ENCODE data around the gene PSMA5. TPM values are rescaled to one million over a fixed set of nuclear protein-coding genes. Genes with fewer than 3 reads are reported as not detected.

Gene PSMA5
- total RNA-seq, 1 experiment from 2014 or later: 169 TPM

GRCh38 chr1:109427171-109427467, 871 bp upstream of the PSMA5 start:
- Histone ChIP-seq H3K36me3 (ENCODE audit: control insufficient read depth in 1 of 2, insufficient read depth in 2 of 2, low read length in 2 of 2) (peaks cover 0 to 2% of the 10 kb centered on the region in 2 experiments; a peak in 1 of 4 replicates), H3K4me2 (ENCODE audit: low read length) (peak overlapping the region; percentile 92), H3K4me3 (replicated peaks in 1 of 2; ENCODE audit: low read depth in 1 of 2, low read length in 2 of 2) (peak overlapping the region; percentile 57 to 82), H3K27me3 (ENCODE audit: insufficient read depth, low read length) (no peaks in the 10 kb centered on the region), H3K79me2 (ENCODE audit: insufficient read depth, low read length) (peaks cover 49% of the 10 kb centered on the region), H2AFZ (ENCODE audit: low read depth, low read length, poor library complexity, severe bottlenecking) (no peak overlapping the region), H3K9ac (ENCODE audit: low read length) (peak overlapping the region; percentile 90), H3K9me2 (ENCODE audit: insufficient read depth) (no peaks in the 10 kb centered on the region), H3K4me1 (ENCODE audit: control insufficient read depth in 1 of 2, insufficient read depth in 2 of 2, low read length in 2 of 2) (peaks cover 7 to 29% of the 10 kb centered on the region in 2 experiments), H3K9me3 (ENCODE audit: control insufficient read depth in 1 of 2, insufficient read depth in 1 of 2, low read depth in 1 of 2, low read length in 2 of 2) (no peaks in the 10 kb centered on the region), H4K20me1 (ENCODE audit: insufficient read depth) (peaks cover 8% of the 10 kb centered on the region; the same call in 1 of the 2 replicates), H3K27ac (ENCODE audit: low read depth, low read length) (peak overlapping the region; percentile 68)
- ChIA-PET POLR2A (interaction anchor here (0.9 to 1.2 kb wide), 2 partner anchors 29 to 67 kb away, joined by 3 read pairs; partner anchors contain the start of genes CYB561D1 and SORT1), RAD21 (ENCODE audit: low non-redundant PET in 1 of 2, low total read pairs in 2 of 2, uncharacterized antibody in 2 of 2, unreplicated experiment in 2 of 2) (no interaction called here), CTCF (interaction anchor here (1.1 to 2.1 kb wide), 2 partner anchors 67 to 106 kb away, joined by 3 to 10 read pairs; partner anchors contain the start of gene CYB561D1)
- TF ChIP-seq SIN3A (IDR thresholded peaks at IDR 0.05; ENCODE audit: low read depth): 0 out of 2 replicates have a peak, but pooled peaks have one; percentile 8
- no peak for TF ChIP-seq EZH2phosphoT487 (IDR thresholded peaks at IDR 0.05; ENCODE audit: borderline replicate concordance)
- no TSS peak for BruUV-seq (replicated peaks)
- intact Hi-C loops (cut with micrococcal nuclease): loop anchor here (5.0 kb wide), 1 partner anchor 55 kb away; the partner anchor contains the start of gene ATXN7L2
- DNase-seq (ENCODE audit: low read depth, low spot score): no peak
- ATAC-seq: no peak

- Histone ChIP-seq H3K27me3 (ENCODE audit: insufficient read depth, low read length) (no peaks in the 10 kb centered on the region), H3K4me1 (ENCODE audit: control insufficient read depth in 1 of 2, insufficient read depth in 2 of 2, low read length in 2 of 2) (peaks cover 7 to 29% of the 10 kb centered on the region in 2 experiments), H4K20me1 (ENCODE audit: insufficient read depth) (peaks cover 8% of the 10 kb centered on the region; the same call in 1 of the 2 replicates), H3K9me3 (ENCODE audit: control insufficient read depth in 1 of 2, insufficient read depth in 1 of 2, low read depth in 1 of 2, low read length in 2 of 2) (no peaks in the 10 kb centered on the region), H3K4me3 (replicated peaks in 1 of 2; ENCODE audit: low read depth in 1 of 2, low read length in 2 of 2) (peak overlapping the region; percentile 57 to 82), H2AFZ (ENCODE audit: low read depth, low read length, poor library complexity, severe bottlenecking) (no peak overlapping the region), H3K4me2 (ENCODE audit: low read length) (peak overlapping the region; percentile 92), H3K9ac (ENCODE audit: low read length) (peak overlapping the region; percentile 90), H3K27ac (ENCODE audit: low read depth, low read length) (peak overlapping the region; percentile 68), H3K36me3 (ENCODE audit: control insufficient read depth in 1 of 2, insufficient read depth in 2 of 2, low read length in 2 of 2) (peaks cover 9 to 11% of the 10 kb centered on the region in 2 experiments; a peak in 3 of 4 replicates), H3K9me2 (ENCODE audit: insufficient read depth) (no peaks in the 10 kb centered on the region), H3K79me2 (ENCODE audit: insufficient read depth, low read length) (peaks cover 64% of the 10 kb centered on the region)
- CTCF ChIA-PET: interaction anchor here (2.1 kb wide), 1 partner anchor 107 kb away, joined by 10 read pairs; no protein-coding TSS in a partner anchor
- ATAC-seq (peak; percentile 41), DNase-seq (ENCODE audit: low read depth, low spot score) (no peak)
- TF ChIP-seq ZFX (IDR thresholded peaks at IDR 0.05): peak; percentile 88; the same call in 1 of the 2 replicates
- no peak for TF ChIP-seq RAD21 (IDR thresholded peaks at IDR 0.05; ENCODE audit: low read depth)
- no peak for TF ChIP-seq YY1 (IDR thresholded peaks at IDR 0.05; ENCODE audit: extremely low read depth, insufficient replicate concordance, low read depth, low read length)
- TF ChIP-seq ELF1 (IDR thresholded peaks at IDR 0.05; ENCODE audit: borderline replicate concordance, low read depth): no peak
- RAD21 ChIA-PET (ENCODE audit: low non-redundant PET in 1 of 2, low total read pairs in 2 of 2, uncharacterized antibody in 2 of 2, unreplicated experiment in 2 of 2): no interaction called here
- POLR2A ChIA-PET: interaction anchor here (0.9 to 1.3 kb wide), 3 partner anchors 11 to 69 kb away, joined by 3 read pairs; partner anchors contain the start of genes CYB561D1 and SORT1
- intact Hi-C loops (cut with micrococcal nuclease): loop anchor here (1.0 to 5.0 kb wide), 2 partner anchors 57 to 107 kb away; partner anchors contain the start of gene ATXN7L2
- TSS peak; percentile 80 for BruUV-seq (replicated peaks)
Measured at GRCh38 chr1:109425391-109426280, 612 bp downstream of the PSMA5 start.

Data from HCT116 (cell line).